ENCODE data around the gene FAM114A1.

FAM114A1 gene

DNA sequence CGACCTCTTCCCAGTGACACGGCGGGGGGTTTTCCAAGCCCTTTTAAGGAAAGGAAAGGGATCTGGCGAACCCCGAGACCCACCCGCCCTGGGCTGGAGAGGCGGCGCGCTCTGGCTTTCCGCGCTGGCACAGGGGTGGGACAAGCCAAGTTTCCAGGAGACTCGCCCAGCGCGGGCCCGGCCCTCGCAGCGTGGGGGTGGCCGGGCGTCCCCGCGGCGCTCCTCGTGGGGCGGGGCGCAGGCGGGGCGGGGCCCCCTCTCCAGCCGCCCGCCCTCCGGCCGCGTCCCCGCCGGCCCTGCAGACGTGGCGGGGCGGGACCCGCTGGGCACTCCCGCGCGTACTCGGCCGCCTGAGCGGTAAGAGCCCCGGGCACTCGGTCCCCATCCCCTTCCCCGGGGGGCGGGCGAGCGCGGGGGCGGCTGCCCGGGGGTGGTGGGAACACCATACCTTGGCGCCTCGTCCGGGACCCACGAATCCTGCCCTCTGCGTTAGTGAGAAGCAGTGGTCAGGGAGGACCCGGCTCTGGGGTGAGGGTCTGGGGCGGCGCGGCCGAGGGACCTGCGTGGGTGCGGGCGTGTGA is at the start of gene FAM114A1:
TSS of gene FAM114A1 (plus strand) at position 329 of the 581 bp plus-strand sequence. CDS start 10,273 bp downstream, outside the sequence.
- DNase-seq: no peak

DNA sequence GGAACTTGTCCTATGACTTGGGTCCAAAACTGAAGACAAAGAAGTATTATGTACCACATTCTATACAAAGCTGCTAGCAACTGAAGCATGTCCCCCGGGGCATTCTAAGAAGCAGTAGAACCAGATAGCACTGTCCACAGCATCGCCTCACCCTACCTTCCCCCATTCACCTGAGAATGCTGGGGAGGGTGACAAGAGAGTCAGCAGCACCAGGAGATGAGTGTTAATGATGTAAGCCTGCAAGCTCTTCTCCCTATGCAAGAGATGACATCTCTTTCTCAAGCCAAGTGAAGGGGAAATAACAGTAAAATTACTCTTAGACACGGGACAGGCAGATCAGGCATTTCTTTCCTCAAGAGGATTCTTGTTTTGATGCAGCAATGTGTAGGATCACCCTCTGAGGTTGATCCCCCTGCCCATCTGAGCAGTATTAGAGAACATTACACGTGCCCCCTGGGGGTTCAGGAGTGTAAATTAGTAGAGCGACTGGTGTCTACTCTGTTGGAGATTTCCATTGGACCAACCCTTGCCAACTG is 49.1 kb upstream of the FAM114A1 start:
- DNase-seq: no peak

DNA sequence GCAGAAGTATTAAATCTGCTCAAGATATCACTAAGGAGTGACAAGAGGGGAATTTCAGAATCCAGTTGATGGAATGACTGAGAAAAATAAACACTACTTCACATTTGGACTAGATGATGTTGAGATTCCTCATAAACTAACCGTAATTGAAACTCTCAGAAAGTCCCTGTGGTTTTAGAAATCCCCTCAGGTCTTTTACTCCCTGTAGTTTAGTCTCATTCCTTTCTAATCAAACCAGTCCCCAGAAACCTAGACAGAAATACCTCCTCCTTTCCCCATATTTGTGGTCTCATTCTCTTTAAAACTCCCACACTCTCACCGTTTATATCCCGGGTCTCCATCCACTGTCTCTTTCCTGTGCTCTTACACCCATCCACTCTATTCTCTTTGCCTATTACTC is 48.0 kb upstream of the FAM114A1 start:
- no peak for DNase-seq

DNA sequence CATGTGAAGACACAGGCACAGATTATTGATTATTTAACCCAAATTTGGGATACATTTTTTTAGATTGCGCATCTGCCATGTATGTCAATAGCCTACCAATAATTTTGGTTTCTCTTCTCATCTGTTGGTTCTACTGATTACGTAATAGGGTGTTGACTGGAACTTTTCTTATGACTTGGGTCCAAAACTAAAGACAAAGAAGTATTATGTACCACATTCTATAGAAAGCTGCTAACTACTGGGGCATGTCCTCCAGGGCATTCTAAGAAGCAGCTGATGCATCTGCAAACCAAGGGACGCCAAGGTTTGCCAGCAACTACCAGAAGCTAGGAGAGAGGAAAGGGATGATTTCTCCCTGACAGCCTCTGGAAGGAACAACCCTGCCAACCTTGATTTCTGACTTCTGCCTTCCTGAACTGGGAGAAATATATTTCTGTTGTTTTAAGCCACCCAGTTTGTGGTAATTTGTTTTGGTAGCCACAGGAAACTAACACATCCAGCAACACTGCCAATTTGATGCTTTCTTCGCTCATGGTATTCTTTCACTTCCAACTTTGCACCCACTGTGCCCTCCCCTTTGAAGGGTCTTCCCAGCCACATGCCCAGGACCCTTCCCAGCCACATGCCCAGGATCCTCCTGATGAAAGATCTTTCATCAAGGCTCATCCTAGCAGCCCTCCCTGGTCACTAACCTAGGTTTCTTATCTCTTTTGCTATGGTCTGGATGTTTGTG is 47.1 kb upstream of the FAM114A1 start:
- DNase-seq: no peak

DNA sequence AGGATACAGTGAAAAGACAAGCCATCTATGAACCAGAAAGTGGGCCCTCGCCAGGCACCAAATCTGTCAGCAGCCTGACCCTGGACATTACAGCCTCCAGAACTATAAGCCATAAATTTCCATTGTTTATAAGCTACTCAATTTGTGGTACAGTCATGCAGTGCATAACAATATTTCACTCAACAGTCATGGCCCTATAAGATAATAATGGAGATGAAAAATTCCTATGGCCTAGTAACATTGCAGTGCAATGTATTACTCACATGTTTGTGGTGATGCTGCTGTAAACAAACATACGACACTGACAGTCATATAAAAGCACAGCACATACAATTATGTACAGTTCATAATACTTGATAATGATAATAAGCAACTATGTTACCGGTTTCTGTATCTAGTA is 45.9 kb upstream of the FAM114A1 start:
- no peak for DNase-seq

DNA sequence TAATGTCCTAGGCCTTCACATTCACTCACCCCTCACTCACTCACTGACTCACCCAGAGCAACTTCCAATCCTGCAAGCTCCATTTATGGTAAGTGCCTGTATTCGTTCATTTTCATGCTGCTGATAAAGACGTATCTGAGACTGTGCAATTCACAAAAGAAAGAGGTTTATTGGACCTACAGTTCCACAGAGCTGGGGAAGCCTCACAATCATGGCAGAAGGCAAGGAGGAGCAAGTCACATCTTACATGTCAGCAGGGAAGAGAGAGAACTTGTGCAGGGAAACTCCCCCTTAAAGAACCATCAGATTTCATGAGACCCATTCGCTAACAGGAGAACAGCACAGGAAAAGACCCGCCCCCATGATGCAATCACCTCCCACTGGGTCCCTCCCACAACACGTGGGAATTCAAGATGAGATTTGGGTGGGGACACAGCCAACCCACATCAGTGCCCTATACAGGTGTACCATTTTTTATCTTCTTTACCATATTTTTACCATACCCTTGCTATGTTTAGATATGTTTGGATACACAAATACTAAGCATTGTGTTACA is 44.8 kb upstream of the FAM114A1 start:
- DNase-seq: no peak

DNA sequence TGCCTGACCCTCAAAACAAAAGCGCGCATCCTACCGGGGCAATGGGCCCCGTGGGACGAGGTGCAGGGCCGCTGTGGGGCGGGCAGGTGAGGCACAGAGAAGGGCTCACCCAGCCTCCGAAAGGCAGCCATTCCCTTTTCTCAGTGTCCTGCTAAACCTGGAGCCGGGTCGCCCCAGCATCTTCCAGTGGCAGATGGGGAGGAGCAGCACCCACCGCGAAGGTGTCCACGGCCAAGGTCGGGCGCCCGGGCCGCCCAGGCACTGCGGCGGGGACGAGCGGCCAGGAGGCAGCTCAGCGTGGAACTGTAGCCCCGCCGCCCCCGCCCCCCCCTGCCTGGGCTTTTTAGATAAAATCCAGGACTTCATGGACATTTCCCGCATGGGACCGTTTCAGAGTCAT is 43.8 kb upstream of the FAM114A1 start:
- DNase-seq: no peak

- no peak for DNase-seq
These were observed 38.4 kb upstream of the FAM114A1 start for GRCh38 chr4:38829237-38829636.

DNA sequence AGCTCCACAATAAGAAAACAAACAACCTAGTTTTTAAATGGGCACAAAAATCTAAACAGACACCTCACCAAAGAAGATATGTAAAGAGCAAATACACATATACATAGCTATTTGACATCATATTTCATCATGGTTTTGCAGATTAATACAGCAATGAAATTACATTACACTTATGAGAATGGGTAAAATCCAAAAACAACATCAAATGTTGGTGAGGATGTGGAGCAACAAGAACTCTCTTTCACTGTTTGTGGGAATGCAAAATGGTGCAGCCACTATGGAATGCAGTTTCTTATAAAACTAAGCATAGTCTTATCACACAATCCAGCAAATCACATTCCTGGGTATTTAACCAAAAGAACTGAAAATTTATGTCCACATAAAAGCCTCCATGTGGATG is 36.0 kb upstream of the FAM114A1 start:
- DNase-seq: no peak

GRCh38 chr4:38832206-38832605 is 35.4 kb upstream of the FAM114A1 start:
- no peak for DNase-seq

DNA sequence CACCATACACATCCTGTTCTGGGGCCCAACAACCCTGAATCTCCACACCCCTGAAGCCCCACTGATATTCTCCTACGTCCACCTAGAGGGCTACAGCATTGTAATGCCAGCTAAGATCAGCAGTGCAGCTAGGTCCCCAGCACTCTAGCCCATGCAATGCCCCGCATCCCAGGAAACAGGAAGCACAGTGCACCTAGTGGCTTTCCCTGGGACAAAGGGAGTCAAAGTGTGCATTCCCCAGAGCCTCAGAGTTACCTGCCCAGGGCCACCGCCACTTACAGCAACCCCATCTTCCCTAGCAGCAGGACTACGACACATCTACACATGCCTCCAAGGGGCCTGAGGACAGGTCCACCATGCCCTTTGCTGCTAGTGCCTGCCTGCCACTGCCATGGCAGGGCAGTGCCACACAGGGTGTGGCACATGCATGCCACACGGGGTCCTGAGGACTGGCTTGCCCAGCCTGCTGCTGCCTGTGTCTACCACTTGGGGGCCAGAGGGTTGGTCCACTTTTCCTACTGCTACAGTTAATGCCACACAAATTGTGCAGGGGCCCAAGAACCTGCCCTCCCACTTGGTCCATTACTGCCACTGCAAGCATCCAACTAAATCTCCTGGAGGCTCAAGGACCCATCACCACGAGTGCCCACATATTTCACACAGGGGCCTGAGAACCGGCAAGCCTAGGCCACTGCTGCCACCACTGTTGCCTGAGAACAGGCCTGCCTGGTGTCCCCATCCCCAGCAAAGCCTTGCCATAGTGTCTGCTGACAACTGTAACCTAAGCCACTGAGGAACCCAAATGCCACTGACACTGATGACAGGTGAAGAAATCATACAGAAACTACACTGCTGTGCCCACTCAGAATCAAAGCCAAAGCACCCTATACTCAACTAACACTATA is 34.7 kb upstream of the FAM114A1 start:
- DNase-seq: no peak

DNA sequence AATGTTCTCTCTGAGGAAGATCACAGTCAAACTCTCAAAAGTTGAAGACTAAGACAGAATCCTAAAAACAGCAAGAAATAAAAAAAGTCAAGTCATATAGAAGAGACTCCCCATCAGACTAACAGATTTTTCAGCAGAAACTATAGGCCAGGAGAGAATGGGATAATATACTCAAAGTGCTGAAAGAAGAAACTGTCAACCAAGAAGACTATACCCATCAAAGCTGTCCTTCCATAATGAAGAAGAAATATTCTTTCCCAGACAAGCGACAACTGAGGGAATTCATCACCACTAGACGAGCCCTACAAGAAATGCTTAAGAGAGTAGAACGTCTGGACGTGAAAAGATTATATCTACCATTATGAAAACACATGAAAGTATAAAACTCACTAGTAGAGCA is 33.0 kb upstream of the FAM114A1 start:
- DNase-seq: no peak

GRCh38 chr4:38837334-38837733 is 30.3 kb upstream of the FAM114A1 start:
- DNase-seq: no peak

DNA sequence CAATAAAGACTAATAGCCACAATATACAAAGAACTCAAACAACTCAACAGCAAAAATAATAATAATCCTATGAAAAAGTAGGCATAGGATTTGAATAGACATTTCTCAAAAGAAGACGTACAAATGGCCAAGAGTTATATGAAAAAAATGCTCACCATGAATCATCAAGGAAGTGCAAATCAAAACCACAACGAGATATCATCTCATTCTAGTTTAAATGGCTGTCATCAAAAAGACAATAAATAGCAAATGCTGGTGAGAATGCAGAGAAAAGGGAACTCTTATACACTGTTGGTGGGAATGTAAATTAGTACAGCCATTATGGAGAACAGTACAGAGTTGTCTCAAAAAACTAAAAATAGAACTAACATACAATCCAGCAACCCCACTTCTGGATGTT is 29.8 kb upstream of the FAM114A1 start:
- DNase-seq: no peak

DNA sequence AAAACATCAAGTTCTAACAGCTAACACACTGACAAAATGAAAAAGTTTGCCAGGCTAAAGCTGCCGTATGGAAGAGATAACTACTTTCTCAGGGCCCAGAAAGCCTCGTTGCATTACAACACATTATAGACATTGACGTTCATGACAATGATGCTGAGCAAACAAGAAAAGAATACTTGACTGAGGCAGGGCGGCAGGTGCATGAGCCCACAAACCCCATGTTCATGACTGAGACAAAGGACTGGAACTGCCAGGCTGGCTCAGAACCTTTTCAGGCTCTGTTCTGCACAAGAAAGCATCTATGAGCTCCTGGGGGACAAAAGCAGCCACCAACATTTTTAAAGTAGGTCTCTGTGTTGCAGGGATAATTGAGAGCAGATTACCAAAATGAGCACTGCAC is 24.6 kb upstream of the FAM114A1 start:
- DNase-seq: no peak

DNA sequence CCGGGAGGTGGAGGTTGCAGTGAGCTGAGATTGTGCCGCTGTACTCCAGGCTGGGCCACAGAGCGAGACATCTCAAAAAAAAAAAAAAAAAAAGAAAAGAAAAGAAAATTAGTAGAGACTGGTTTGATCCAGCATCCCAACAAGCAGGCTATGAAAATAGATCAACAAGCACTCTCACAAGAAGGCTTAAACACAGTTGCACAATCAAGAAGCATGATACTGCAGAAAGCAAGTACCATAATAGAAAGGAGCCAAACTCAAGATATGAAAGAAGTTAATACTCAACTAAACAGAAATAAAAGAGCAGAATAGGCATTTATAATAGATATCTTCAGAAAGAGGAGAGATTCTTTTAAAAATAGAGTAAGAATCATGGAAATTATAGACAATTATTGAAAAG is 21.6 kb upstream of the FAM114A1 start:
- no peak for DNase-seq

GRCh38 chr4:38855466-38855865 is 12.1 kb upstream of the FAM114A1 start:
- no peak for DNase-seq

GRCh38 chr4:38856046-38856445 is 11.6 kb upstream of the FAM114A1 start:
- DNase-seq: no peak

GRCh38 chr4:38856524-38857337 is 10.9 kb upstream of the FAM114A1 start, which contains the start of gene TLR6:
TSS of gene TLR6 (minus strand) at chr4:38856817. CDS start at chr4:38829473, 27,344 bp downstream.
- no peak for DNase-seq

DNA sequence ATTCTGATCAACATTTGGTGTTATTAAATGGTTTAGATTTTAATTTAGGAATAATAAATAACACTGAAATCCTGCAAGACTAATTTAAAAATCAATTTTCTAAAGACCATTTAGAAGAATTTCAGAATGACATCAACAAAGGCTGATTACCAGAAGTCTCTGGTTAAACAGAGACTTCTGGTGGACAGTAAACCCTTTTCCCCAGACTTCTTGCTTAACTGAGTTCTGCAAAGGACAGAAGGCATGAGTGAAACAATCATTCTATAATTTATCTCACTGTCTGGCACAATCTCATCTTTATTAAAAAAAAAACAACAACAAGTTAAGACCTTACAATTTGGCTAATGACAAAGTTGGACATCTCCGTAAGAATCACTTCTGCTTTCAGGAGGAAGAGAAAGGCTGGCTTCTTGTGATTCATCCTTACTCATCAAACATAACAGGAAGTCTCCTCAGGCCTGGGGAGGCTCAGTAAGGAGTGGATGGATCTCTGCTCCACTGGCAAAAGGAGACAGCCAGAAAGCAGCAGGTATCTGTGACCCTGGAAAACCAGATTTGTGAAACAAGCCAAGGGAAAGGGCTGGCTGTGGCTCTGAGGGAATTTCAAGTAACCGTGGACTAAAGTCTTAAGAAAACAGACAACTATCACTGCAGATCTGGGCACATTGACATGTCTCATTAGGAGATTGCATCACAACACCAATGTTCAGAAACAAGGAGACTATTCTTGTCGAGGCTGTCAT is 10.1 kb upstream of the FAM114A1 start:
- DNase-seq: no peak

GRCh38 chr4:38858097-38858420 is 9.5 kb upstream of the FAM114A1 start:
- no peak for DNase-seq

DNA sequence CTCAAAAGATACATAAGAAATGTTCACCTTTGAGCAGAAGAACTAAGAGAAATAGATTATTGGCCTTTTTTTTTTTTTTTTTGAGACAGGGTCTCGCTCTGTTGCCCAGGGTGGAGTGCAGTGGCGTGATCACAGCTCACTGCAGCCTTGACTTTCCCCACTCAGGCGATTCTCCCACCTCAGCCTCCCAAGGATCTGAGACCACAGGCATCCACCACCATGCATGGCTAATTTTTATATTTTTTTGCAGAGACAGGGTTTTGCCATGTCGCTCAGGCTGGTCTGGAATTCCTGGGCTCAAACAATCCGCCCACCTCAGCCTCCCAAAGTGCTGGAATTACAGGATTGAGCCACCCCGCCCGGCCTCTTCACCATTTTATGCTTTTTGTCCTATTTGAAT is 8.1 kb upstream of the FAM114A1 start:
- no peak for DNase-seq

All from DMS79 (cell line).